PFSK-1 (cell line): ENCODE results near the gene KLRF1.

Experiments used
- POLR2AphosphoS5 ChIP-seq: IDR thresholded peaks from 2 replicates; pipeline ENCODE4 v1.6.1; 2012; ENCODE audit warnings: low read depth, mild to moderate bottlenecking, control low read depth, low read length, moderate library complexity
- SIN3A ChIP-seq: IDR thresholded peaks from 2 replicates; pipeline ENCODE4 v1.6.1; 2012; ENCODE audit warnings: mild to moderate bottlenecking, low read length, moderate library complexity, borderline replicate concordance; ENCODE audit not compliant: insufficient read depth
- TF ChIP-seq, protein P1 (sequence below), 2 experiments: IDR thresholded peaks; 2 replicates each; pipeline versions ENCODE4 v1.6.1 to v1.8.0; 2011 to 2012; ENCODE audit warnings: low read depth in 2 of 2, low read length in 2 of 2, control low read depth in 1 of 2, inconsistent platforms in 1 of 2, mild to moderate bottlenecking in 1 of 2, moderate library complexity in 1 of 2; ENCODE audit not compliant: insufficient read depth in 1 of 2

DNA sequence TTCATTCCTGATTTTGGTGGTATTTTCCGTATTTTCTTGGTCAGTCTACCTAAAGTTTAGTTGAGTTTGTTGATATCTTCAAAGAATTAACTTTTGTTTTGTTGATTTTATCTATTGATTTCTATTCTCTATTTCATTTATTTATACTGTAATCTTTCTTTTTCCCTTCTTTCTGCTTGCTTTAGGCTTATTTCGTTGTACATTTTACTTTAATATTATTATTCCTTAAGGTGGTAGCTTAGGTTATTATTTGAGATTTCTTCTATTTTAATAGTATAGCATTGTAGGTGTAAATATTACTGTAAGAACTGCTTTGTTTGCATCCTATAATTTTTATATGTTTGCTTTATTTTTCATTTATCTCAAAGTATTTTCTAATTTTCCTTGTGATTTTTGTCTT lies 21.4 kb upstream of the KLRF1 start:
- TF ChIP-seq, protein P1, sequence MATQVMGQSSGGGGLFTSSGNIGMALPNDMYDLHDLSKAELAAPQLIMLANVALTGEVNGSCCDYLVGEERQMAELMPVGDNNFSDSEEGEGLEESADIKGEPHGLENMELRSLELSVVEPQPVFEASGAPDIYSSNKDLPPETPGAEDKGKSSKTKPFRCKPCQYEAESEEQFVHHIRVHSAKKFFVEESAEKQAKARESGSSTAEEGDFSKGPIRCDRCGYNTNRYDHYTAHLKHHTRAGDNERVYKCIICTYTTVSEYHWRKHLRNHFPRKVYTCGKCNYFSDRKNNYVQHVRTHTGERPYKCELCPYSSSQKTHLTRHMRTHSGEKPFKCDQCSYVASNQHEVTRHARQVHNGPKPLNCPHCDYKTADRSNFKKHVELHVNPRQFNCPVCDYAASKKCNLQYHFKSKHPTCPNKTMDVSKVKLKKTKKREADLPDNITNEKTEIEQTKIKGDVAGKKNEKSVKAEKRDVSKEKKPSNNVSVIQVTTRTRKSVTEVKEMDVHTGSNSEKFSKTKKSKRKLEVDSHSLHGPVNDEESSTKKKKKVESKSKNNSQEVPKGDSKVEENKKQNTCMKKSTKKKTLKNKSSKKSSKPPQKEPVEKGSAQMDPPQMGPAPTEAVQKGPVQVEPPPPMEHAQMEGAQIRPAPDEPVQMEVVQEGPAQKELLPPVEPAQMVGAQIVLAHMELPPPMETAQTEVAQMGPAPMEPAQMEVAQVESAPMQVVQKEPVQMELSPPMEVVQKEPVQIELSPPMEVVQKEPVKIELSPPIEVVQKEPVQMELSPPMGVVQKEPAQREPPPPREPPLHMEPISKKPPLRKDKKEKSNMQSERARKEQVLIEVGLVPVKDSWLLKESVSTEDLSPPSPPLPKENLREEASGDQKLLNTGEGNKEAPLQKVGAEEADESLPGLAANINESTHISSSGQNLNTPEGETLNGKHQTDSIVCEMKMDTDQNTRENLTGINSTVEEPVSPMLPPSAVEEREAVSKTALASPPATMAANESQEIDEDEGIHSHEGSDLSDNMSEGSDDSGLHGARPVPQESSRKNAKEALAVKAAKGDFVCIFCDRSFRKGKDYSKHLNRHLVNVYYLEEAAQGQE (IDR thresholded peaks at IDR 0.05; ENCODE audit: insufficient read depth in 1 of 2, low read depth in 2 of 2, low read length in 2 of 2): no peak
- no peak for TF ChIP-seq POLR2AphosphoS5
- TF ChIP-seq SIN3A: no peak
